Spleen (tissue), 11 donors: Measurements from ENCODE around the gene SHC2. TPM values are rescaled to one million over a fixed set of nuclear protein-coding genes. Genes with fewer than 3 reads are reported as not detected.

Experiments
- DNase-seq: peaks from one replicate; pipeline ENCODE4 v3.0.0-alpha.2; 2020
- H3K27ac ChIP-seq, 8 donors: fragments of 200-600 bp; sonication (generic) in 7 of 8; 1 replicate in 4 of 8; 2 replicates in 4 of 8; pipeline versions ENCODE4 v1.5.0 to v1.8.0; 2016 to 2021; ENCODE audit warnings: inconsistent platforms in 4 of 8, mild to moderate bottlenecking in 4 of 8, moderate library complexity in 1 of 8
- H3K27me3 ChIP-seq, 7 donors: fragments of 200-600 bp; sonication (generic) in 6 of 7; replicated peaks in 1 of 7; 1 replicate in 4 of 7; 2 replicates in 3 of 7; pipeline versions ENCODE4 v1.5.0 to v1.8.0; 2016 to 2021; ENCODE audit warnings: inconsistent platforms in 3 of 7, mild to moderate bottlenecking in 1 of 7
- H3K36me3 ChIP-seq, 6 donors: fragments of 200-600 bp; sonication (generic) in 5 of 6; 1 replicate in 4 of 6; 2 replicates in 2 of 6; pipeline versions ENCODE4 v1.5.0 to v1.8.0; 2016 to 2021; ENCODE audit warnings: inconsistent platforms in 2 of 6
- H3K4me1 ChIP-seq, 6 donors: fragments of 200-600 bp; sonication (generic) in 5 of 6; 1 replicate in 3 of 6; 2 replicates in 3 of 6; pipeline versions ENCODE4 v1.5.0 to v1.8.0; 2016 to 2021; ENCODE audit warnings: inconsistent platforms in 3 of 6
- H3K4me3 ChIP-seq, 8 donors: fragments of 200-600 bp; sonication (generic) in 7 of 8; 1 replicate in 4 of 8; 2 replicates in 4 of 8; pipeline versions ENCODE4 v1.5.0 to v1.8.0; 2016 to 2021; ENCODE audit warnings: inconsistent platforms in 4 of 8, mild to moderate bottlenecking in 4 of 8, moderate library complexity in 2 of 8
- H3K9me3 ChIP-seq, 8 donors: fragments of 200-600 bp; sonication (generic) in 7 of 8; 1 replicate in 4 of 8; 2 replicates in 4 of 8; pipeline versions ENCODE4 v1.5.0 to v1.8.0; 2016 to 2021; ENCODE audit warnings: inconsistent platforms in 4 of 8
- POLR2A ChIP-seq, 3 donors: fragments of 450-650 bp; IDR thresholded peaks; one replicate each; pipeline ENCODE4 v1.5.1; 2017; ENCODE audit warnings: antibody characterized with exemption in 3 of 3, mild to moderate bottlenecking in 1 of 3
- POLR2AphosphoS5 ChIP-seq, 3 donors: sonication (generic); formaldehyde crosslinking; IDR thresholded peaks; one replicate each; pipeline ENCODE4 v1.5.1; 2017; ENCODE audit warnings: antibody characterized with exemption in 3 of 3
- WGBS, 5 donors: extraction: QIAGEN DNeasy Blood & Tissue Kit in 3 of 5; methylation state at CpG; one replicate each; pipeline versions ENCODE4 v1.1.5 to v1.1.7; 2013 to 2018; 5-methylcytosine and 5-hydroxymethylcytosine counted together
- intact Hi-C: fragments of 100-400 bp; cut with DNase I; formaldehyde crosslinking; loops from one replicate; pipeline ENCODE4 v1.15.0; 2023; ENCODE audit warnings: low total_unique reads
- polyA plus RNA-seq, 3 donors: library from polyadenylated mRNA; stranded (reverse); fragments of 200-250 nt; gene quantifications; one replicate each; pipeline ENCODE4 v1.2.1, GENCODE V29; 2013
- total RNA-seq, 7 donors: library from RNA; depleted of rRNA in 3 of 7; stranded (reverse); fragments of >200 nt in 3 of 7; fragmentation: NEBNext Ultra II Directional in 4 of 7; extraction: Animal tissue kit (Norgen Biotek cat#: 25700) in 4 of 7; gene quantifications; one replicate each; pipeline versions ENCODE4 v1.1.0 to v1.2.1, GENCODE V29; 2016 to 2021
- TF ChIP-seq, protein P1 (sequence below), 11 experiments: fragments of 200-600 bp in 7 of 11; fragments of 450-650 bp in 4 of 11; sonication (generic) in 4 of 11; IDR thresholded peaks in 8 of 11; conservative IDR thresholded peaks in 3 of 11; 1 replicate in 7 of 11; 2 replicates in 4 of 11; pipeline versions ENCODE4 v1.4.0 to v1.8.0; 2016 to 2021; ENCODE audit warnings: antibody characterized with exemption in 11 of 11, inconsistent platforms in 4 of 11, mild to moderate bottlenecking in 1 of 11
- donor health status: healthy with polysubstance abuse.
- donor health status: DM: no; HTN: no; CAD: no; lungs with moderate emphysema.
- donor health status: DM: no; HTN: no; CAD: no.
- donor health status: Bipolar disorder and iron deficiency.
- donor health status: healthy.
- donor health status: DM: no; HTN: no; CAD: no.
- donor health status: DM: yes; HTN: yes; CAD: no.

SHC2 gene
- total and polyA plus RNA-seq, 10 donors, result 19.6 to 123 (median 45.2) TPM

DNA sequence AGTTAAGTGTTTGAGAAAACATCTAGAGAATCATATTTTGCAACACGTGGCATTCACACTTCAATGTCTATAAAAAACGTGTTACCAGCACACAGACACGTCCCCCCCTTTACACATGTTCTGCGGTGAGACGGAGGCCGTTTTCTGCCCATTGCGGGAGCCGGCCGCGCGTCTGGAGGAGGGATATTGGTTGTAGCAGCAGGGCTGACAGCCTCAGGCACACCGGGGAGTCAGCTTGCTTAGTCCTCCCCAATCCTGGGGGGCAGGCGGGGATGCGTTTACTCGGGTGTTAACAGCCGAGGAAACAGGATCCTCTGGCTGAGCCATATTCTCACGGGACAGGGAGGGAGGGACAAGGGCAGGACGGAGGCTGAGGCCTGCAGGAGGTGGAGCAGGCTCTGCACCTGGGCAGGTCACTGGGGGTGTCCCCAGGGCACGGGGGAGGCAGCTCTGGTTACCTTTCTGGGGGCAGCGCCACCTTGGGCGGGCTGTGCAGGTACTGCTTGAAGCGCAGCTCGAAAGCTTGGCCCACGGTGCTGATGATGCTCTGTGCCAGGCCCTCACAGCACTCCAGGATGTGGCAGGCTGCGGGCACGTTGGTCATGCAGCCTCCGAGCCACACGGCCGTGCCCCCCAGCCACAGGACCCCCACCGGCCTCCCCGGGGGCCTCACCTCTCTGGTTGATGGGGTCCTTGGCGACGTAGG is 25.0 kb downstream of the SHC2 start:
- TF ChIP-seq, protein P1, sequence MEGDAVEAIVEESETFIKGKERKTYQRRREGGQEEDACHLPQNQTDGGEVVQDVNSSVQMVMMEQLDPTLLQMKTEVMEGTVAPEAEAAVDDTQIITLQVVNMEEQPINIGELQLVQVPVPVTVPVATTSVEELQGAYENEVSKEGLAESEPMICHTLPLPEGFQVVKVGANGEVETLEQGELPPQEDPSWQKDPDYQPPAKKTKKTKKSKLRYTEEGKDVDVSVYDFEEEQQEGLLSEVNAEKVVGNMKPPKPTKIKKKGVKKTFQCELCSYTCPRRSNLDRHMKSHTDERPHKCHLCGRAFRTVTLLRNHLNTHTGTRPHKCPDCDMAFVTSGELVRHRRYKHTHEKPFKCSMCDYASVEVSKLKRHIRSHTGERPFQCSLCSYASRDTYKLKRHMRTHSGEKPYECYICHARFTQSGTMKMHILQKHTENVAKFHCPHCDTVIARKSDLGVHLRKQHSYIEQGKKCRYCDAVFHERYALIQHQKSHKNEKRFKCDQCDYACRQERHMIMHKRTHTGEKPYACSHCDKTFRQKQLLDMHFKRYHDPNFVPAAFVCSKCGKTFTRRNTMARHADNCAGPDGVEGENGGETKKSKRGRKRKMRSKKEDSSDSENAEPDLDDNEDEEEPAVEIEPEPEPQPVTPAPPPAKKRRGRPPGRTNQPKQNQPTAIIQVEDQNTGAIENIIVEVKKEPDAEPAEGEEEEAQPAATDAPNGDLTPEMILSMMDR (IDR thresholded peaks at IDR 0.05 in 8 of 11, conservative IDR thresholded peaks at IDR 0.05 in 3 of 11), result no peak
- no peak for TF ChIP-seq POLR2A (IDR thresholded peaks at IDR 0.05)
- no peak for TF ChIP-seq POLR2AphosphoS5 (IDR thresholded peaks at IDR 0.05)
- no peak for DNase-seq
- H3K4me1 ChIP-seq, result peaks cover 0 to 8% (median 3%) of the 10 kb centered on the region in 6 donors
- peaks cover 0 to 2% (median 0%) of the 10 kb centered on the region in 8 donors for H3K9me3 ChIP-seq
- H3K4me3 ChIP-seq, result no peak overlapping the region
- H3K27ac ChIP-seq, result no peak overlapping the region
- H3K36me3 ChIP-seq, result peaks cover 0 to 29% (median 0%) of the 10 kb centered on the region in 6 donors
- WGBS, 5 donors, result 81 to 85% (median 82%) methylated on average over 27 to 33 of the region's 33 CpGs
- intact Hi-C loops, result no loop called here
- peaks cover 0 to 61% (median 7%) of the 10 kb centered on the region in 7 donors for H3K27me3 ChIP-seq

DNA sequence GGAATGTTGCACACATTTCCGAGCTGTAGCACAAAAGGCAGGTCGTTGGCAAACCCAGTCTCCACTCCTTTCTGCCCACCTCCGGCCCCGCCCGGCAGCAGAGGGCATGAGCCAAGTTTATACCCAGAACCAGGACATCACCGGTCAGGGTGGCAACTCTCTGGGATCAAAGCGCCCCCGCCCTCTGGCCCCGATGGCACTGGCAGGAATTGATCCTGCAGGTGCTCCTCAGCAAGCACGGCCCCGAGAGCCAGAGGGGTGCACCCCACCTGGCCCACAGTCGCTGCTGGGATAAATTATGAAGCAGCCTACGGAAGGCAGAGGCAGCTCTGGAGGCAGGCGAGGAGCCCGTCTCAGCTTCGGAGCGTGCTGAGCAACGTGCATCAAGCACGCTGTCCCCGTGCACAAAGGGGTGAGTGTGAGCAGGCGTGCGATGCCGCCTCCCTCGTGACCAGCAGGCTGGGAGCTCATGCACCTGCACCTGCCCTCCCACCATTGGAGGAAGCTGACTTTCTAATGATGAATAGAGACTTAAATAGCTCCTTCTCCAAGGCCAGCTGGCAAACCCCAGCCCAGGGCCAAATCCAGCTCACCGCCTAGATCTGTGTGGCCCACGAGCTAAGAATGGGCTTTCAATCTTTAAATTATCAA is 25.7 kb downstream of the SHC2 start:
- Histone ChIP-seq H3K4me3 (no peak overlapping the region), H3K36me3 (peaks cover 0 to 36% (median 0%) of the 10 kb centered on the region in 6 donors), H3K9me3 (peaks cover 0 to 7% (median 0%) of the 10 kb centered on the region in 8 donors), H3K27ac (no peak overlapping the region), H3K27me3 (peaks cover 0 to 54% (median 7%) of the 10 kb centered on the region in 7 donors), H3K4me1 (peaks cover 0 to 2% (median 0%) of the 10 kb centered on the region in 6 donors)
- intact Hi-C loops, result no loop called here
- TF ChIP-seq, protein P1 (IDR thresholded peaks at IDR 0.05 in 8 of 11, conservative IDR thresholded peaks at IDR 0.05 in 3 of 11), result no peak
- no peak for TF ChIP-seq POLR2A (IDR thresholded peaks at IDR 0.05)
- no peak for TF ChIP-seq POLR2AphosphoS5 (IDR thresholded peaks at IDR 0.05)
- no peak for DNase-seq
- WGBS, 5 donors, result 81 to 91% (median 89%) methylated on average over 15 to 26 of the region's 26 CpGs

DNA sequence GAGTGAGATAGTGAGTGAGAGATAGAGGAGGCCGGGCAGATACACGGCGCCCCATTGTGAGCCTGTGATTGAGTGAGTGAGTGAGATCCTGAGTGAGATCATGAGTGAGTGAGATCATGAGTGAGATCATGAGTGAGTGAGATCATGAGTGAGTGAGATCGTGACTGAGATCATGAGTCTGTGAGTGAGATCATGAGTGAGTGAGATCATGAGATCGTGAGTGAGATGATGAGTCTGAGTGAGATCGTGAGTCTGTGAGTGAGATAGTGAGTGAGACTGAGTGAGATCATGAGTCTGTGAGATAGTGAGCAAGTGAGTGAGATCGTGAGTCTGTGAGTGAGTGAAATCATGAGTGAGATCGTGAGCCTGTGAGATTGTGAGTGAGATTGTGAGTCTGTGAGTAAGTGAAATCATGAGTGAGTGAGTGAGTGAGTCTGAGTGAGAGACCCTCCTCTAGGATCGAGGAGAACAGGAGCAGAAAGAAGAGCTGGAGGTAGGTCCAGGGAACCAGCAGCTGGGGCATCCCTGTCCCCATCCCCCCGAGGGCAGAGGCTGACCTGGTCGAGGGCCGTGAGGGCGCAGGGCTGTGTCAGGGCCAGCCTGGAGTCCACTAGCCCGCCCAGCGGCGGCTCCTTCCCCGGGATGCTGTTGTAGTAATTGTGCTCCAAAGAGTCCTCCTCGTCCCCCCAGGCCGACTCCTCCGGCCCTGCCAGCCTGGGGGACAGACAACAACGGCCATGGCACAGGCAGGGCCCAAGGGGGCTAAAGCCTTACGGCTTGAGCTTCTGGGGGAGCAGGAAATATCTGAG is 26.5 kb downstream of the SHC2 start:
- Histone ChIP-seq H3K36me3 (peaks cover 0 to 40% (median 0%) of the 10 kb centered on the region in 6 donors), H3K27me3 (peaks cover 0 to 46% (median 7%) of the 10 kb centered on the region in 7 donors), H3K4me3 (no peak overlapping the region), H3K9me3 (peaks cover 0 to 7% (median 0%) of the 10 kb centered on the region in 8 donors), H3K4me1 (no peaks in the 10 kb centered on the region), H3K27ac (no peak overlapping the region)
- no peak for TF ChIP-seq POLR2AphosphoS5 (IDR thresholded peaks at IDR 0.05)
- no peak for TF ChIP-seq POLR2A (IDR thresholded peaks at IDR 0.05)
- TF ChIP-seq, protein P1 (IDR thresholded peaks at IDR 0.05 in 8 of 11, conservative IDR thresholded peaks at IDR 0.05 in 3 of 11), result no peak
- intact Hi-C loops, result no loop called here
- WGBS, 5 donors, result 84 to 91% (median 88%) methylated on average over 16 to 22 of the region's 22 CpGs
- DNase-seq, result no peak
